Panc1 (cell line): ENCODE measurements around the gene MED17. TPM values are rescaled to one million over a fixed set of nuclear protein-coding genes. Genes with fewer than 3 reads are reported as not detected.

ENCODE experiments used
- ATAC-seq: fragments of 200-7000 bp; cut with Tn5 transposase; 2 replicates; pipeline ENCODE4 v1.9.1; 2020; ENCODE audit warnings: mild to moderate bottlenecking, moderate library complexity
- BruUV-seq: library from RNA; stranded (reverse); fragments of 400-500 nt; replicated peaks from 2 replicates; lab custom pipeline; 2021; lab: Mats Ljungman, UMichigan
- CTCF ChIA-PET: fragments of 300-600 bp; sonication (Branson Sonifier 250); formaldehyde crosslinking; loops from one replicate; lab custom pipeline; 2022; ENCODE audit warnings: antibody characterized with exemption; lab: Charles Lee
- POLR2A ChIA-PET: fragments of 300-600 bp; sonication (Branson Sonifier 250); formaldehyde crosslinking; loops from one replicate; lab custom pipeline; 2022; ENCODE audit warnings: antibody characterized with exemption; lab: Charles Lee
- DNase-seq: peaks from one replicate; pipeline ENCODE4 v3.0.0-alpha.2; 2010; ENCODE audit warnings: low read depth, low spot score
- H3K27ac ChIP-seq: 2 replicates; pipeline ENCODE4 v1.5.1; 2011; ENCODE audit warnings: mild to moderate bottlenecking, low read length, inconsistent platforms
- H3K27me3 ChIP-seq: fragments of 200-500 bp; sonication (Bioruptor generic); 2 replicates; pipeline ENCODE4 v1.6.0; 2014; ENCODE audit warnings: low read length, inconsistent platforms; ENCODE audit not compliant: control insufficient read depth, insufficient read depth
- H3K36me3 ChIP-seq: fragments of 200-500 bp; sonication (Bioruptor generic); 2 replicates; pipeline ENCODE4 v1.5.1; 2014; ENCODE audit warnings: inconsistent platforms, mild to moderate bottlenecking, low read length, moderate library complexity; ENCODE audit not compliant: control insufficient read depth, insufficient read depth
- H3K4me1 ChIP-seq: 2 replicates; pipeline ENCODE4 v1.5.1; 2011; ENCODE audit warnings: inconsistent platforms, mild to moderate bottlenecking, low read length, moderate library complexity; ENCODE audit not compliant: control insufficient read depth, insufficient read depth
- H3K4me3 ChIP-seq, 2 experiments: 2 replicates each; pipeline ENCODE4 v1.5.1; 2011 to 2012; ENCODE audit warnings: low read depth in 2 of 2, low read length in 2 of 2, mild to moderate bottlenecking in 2 of 2, inconsistent platforms in 1 of 2, moderate library complexity in 1 of 2
- H3K9me3 ChIP-seq: fragments of 200-500 bp; sonication (Bioruptor generic); 2 replicates; pipeline ENCODE4 v1.5.1; 2014; ENCODE audit warnings: low read depth, mild to moderate bottlenecking, inconsistent platforms, low read length, moderate library complexity; ENCODE audit not compliant: control insufficient read depth, insufficient read depth
- CTCF ChIP-seq: fragments of 450-650 bp; IDR thresholded peaks from 2 replicates; pipeline ENCODE4 v1.5.1; 2017; ENCODE audit warnings: mild to moderate bottlenecking
- POLR2AphosphoS5 ChIP-seq: IDR thresholded peaks from 2 replicates; pipeline ENCODE4 v1.6.1; 2012; ENCODE audit warnings: mild to moderate bottlenecking, low read depth, low read length, moderate library complexity
- SIN3A ChIP-seq: IDR thresholded peaks from 2 replicates; pipeline ENCODE4 v1.6.1; 2012; ENCODE audit warnings: low read depth, mild to moderate bottlenecking, low read length, moderate library complexity, borderline replicate concordance; ENCODE audit not compliant: insufficient read depth
- TCF7L2 ChIP-seq: IDR thresholded peaks from 2 replicates; pipeline ENCODE4 v1.6.1; 2011; ENCODE audit warnings: mild to moderate bottlenecking, low read depth, low read length, inconsistent platforms
- in situ Hi-C: cut with HindIII; loops from 2 replicates; pipeline ENCODE4 v1.10.0; 2016; ENCODE audit warnings: low sequenced_read_pairs, low pct_unique_long_range_greater_than_20kb
- intact Hi-C: fragments of 100-400 bp; cut with micrococcal nuclease; formaldehyde crosslinking; loops from one replicate; pipeline ENCODE4 v1.10.0; 2022; ENCODE audit not compliant: unreplicated experiment
- total RNA-seq: library from RNA; stranded (reverse); gene quantifications from one replicate; pipeline ENCODE4 v1.2.1, GENCODE V29; 2021; ENCODE audit not compliant: unreplicated experiment
- TF ChIP-seq, protein P1 (sequence below), 2 experiments: IDR thresholded peaks; 2 replicates each; pipeline ENCODE4 v1.6.1; 2011 to 2012; ENCODE audit warnings: low read depth in 2 of 2, control low read depth in 1 of 2, low read length in 1 of 2, mild to moderate bottlenecking in 1 of 2, moderate library complexity in 1 of 2; ENCODE audit not compliant: insufficient read depth in 1 of 2

MED17 gene
- total RNA-seq, 1 experiment from 2014 or later: 52.4 TPM

- no TSS peak for BruUV-seq
- POLR2A ChIA-PET: interaction anchor here (0.7 kb wide), 1 partner anchor 13 kb away, joined by 3 read pairs; no protein-coding TSS in a partner anchor
- ATAC-seq: no peak
- H3K4me1 ChIP-seq: no peaks in the 10 kb centered on the region
- no peak for DNase-seq
- intact Hi-C loops (no loop called here), in situ Hi-C loops (no loop called here)
- CTCF ChIA-PET: no interaction called here
- H3K4me3 ChIP-seq: no peak overlapping the region
- no peak overlapping the region for H3K27ac ChIP-seq
- H3K27me3 ChIP-seq: no peaks in the 10 kb centered on the region
- H3K9me3 ChIP-seq: no peaks in the 10 kb centered on the region
- no peaks in the 10 kb centered on the region for H3K36me3 ChIP-seq
- TF ChIP-seq, protein P1, sequence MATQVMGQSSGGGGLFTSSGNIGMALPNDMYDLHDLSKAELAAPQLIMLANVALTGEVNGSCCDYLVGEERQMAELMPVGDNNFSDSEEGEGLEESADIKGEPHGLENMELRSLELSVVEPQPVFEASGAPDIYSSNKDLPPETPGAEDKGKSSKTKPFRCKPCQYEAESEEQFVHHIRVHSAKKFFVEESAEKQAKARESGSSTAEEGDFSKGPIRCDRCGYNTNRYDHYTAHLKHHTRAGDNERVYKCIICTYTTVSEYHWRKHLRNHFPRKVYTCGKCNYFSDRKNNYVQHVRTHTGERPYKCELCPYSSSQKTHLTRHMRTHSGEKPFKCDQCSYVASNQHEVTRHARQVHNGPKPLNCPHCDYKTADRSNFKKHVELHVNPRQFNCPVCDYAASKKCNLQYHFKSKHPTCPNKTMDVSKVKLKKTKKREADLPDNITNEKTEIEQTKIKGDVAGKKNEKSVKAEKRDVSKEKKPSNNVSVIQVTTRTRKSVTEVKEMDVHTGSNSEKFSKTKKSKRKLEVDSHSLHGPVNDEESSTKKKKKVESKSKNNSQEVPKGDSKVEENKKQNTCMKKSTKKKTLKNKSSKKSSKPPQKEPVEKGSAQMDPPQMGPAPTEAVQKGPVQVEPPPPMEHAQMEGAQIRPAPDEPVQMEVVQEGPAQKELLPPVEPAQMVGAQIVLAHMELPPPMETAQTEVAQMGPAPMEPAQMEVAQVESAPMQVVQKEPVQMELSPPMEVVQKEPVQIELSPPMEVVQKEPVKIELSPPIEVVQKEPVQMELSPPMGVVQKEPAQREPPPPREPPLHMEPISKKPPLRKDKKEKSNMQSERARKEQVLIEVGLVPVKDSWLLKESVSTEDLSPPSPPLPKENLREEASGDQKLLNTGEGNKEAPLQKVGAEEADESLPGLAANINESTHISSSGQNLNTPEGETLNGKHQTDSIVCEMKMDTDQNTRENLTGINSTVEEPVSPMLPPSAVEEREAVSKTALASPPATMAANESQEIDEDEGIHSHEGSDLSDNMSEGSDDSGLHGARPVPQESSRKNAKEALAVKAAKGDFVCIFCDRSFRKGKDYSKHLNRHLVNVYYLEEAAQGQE (IDR thresholded peaks at IDR 0.05; ENCODE audit: insufficient read depth in 1 of 2, low read depth in 2 of 2, low read length in 1 of 2): no peak
- TF ChIP-seq CTCF (no peak), SIN3A (no peak), POLR2AphosphoS5 (no peak), TCF7L2 (no peak)
These were observed 30.8 kb upstream of the MED17 start for GRCh38 chr11:93753241-93753640.

- in situ Hi-C loops (no loop called here), intact Hi-C loops (no loop called here)
- CTCF ChIA-PET: no interaction called here
- POLR2A ChIA-PET: interaction anchor here (0.6 kb wide), 1 partner anchor 16 kb away, joined by 3 read pairs; no protein-coding TSS in a partner anchor
- H3K27me3 ChIP-seq: no peaks in the 10 kb centered on the region
- BruUV-seq: no TSS peak
- no peak for DNase-seq
- peaks cover 6% of the 10 kb centered on the region; the same call in 1 of the 2 replicates for H3K36me3 ChIP-seq
- no peak overlapping the region for H3K4me3 ChIP-seq
- ATAC-seq: no peak
- H3K9me3 ChIP-seq: no peaks in the 10 kb centered on the region
- H3K4me1 ChIP-seq: no peaks in the 10 kb centered on the region
- no peak for TF ChIP-seq SIN3A
- no peak for TF ChIP-seq CTCF
- no peak for TF ChIP-seq POLR2AphosphoS5
- TF ChIP-seq, protein P1 (IDR thresholded peaks at IDR 0.05; ENCODE audit: insufficient read depth in 1 of 2, low read depth in 2 of 2, low read length in 1 of 2): no peak
- TF ChIP-seq TCF7L2: no peak
- no peak overlapping the region for H3K27ac ChIP-seq
These were observed 27.3 kb upstream of the MED17 start for GRCh38 chr11:93756748-93757147.
